IPS-11a (cell line): ENCODE results near the gene ALOX12.

Experiments used
- H3K4me3 ChIP-seq: one replicate; pipeline ENCODE4 v1.5.1; 2013; ENCODE audit warnings: low read depth, low read length, control low read depth

Gene ALOX12

DNA sequence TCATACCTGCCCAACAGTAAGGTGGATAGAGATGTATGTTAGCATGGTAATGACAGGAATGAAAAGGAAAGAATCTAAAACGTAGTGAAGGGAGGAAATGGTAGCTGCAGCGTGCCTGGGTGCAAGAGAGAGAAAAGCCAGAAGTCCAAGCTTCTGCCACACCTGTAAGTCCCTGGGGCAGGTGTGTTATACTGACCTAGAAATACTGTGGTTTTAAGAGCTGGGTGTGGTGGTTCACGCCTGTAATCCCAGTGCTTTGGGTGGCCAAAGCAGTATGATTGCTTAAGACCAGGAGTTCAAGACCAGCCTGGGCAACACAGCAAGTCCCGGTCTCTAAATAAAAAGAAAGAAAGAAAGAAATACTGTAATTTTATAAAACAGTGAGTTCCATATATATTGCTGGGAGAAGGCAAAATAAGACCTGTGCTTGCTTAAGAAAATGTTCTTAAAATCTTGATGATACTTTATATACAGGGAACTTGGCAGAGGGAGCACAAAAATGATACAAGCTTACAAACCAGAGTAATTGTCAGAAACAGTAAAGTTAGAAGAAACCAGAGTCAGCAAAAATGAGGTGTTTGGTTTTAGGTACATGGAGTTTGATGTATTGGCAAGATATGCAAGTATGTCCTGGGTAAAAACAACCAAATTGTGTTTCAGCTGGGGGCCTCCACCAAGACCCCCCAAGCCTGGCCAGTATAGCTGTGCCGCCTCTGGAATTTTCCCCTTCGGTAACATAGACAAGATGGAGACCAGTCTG lies 6.6 kb downstream of the ALOX12 start:
- no peak overlapping the region for H3K4me3 ChIP-seq

GRCh38 chr17:7003745-7004144 lies 7.9 kb downstream of the ALOX12 start:
- no peak overlapping the region for H3K4me3 ChIP-seq

- no peak overlapping the region for H3K4me3 ChIP-seq
Observed at GRCh38 chr17:7004398-7005253, 8.8 kb downstream of the ALOX12 start.

GRCh38 chr17:7005716-7006115 lies 9.9 kb downstream of the ALOX12 start:
- no peak overlapping the region for H3K4me3 ChIP-seq

- H3K4me3 ChIP-seq = no peak overlapping the region
Observed at GRCh38 chr17:7007143-7007542, 11.3 kb downstream of the ALOX12 start.

GRCh38 chr17:7010523-7010922 lies 14.7 kb downstream of the ALOX12 start:
- no peak overlapping the region for H3K4me3 ChIP-seq

GRCh38 chr17:7011415-7011814 lies 15.6 kb downstream of the ALOX12 start:
- peak overlapping the region; percentile 76 for H3K4me3 ChIP-seq

DNA sequence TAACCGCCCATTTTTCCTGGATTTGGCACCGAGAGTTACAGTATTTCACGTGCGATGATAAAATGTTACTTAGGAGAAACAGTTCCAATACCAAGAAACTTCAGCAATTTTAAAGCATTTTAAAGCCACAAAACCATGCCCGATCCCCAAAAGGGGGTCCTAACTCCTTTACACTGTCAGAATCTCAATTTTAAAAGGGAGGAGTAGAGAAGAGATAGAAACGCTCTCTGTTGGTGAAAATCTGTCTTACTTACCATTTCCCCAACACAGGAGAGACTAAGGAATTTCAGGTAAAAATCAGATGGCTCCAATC lies 16.0 kb downstream of the ALOX12 start:
- H3K4me3 ChIP-seq = peak overlapping the region; percentile 76

- peak overlapping the region; percentile 46 for H3K4me3 ChIP-seq
Observed at GRCh38 chr17:7014261-7014994, 18.6 kb downstream of the ALOX12 start.

- H3K4me3 ChIP-seq = peak overlapping the region; percentile 69
Observed at GRCh38 chr17:7014995-7015958, 19.4 kb downstream of the ALOX12 start.

- H3K4me3 ChIP-seq = no peak overlapping the region
Observed at GRCh38 chr17:7016418-7016817, 20.6 kb downstream of the ALOX12 start.

DNA sequence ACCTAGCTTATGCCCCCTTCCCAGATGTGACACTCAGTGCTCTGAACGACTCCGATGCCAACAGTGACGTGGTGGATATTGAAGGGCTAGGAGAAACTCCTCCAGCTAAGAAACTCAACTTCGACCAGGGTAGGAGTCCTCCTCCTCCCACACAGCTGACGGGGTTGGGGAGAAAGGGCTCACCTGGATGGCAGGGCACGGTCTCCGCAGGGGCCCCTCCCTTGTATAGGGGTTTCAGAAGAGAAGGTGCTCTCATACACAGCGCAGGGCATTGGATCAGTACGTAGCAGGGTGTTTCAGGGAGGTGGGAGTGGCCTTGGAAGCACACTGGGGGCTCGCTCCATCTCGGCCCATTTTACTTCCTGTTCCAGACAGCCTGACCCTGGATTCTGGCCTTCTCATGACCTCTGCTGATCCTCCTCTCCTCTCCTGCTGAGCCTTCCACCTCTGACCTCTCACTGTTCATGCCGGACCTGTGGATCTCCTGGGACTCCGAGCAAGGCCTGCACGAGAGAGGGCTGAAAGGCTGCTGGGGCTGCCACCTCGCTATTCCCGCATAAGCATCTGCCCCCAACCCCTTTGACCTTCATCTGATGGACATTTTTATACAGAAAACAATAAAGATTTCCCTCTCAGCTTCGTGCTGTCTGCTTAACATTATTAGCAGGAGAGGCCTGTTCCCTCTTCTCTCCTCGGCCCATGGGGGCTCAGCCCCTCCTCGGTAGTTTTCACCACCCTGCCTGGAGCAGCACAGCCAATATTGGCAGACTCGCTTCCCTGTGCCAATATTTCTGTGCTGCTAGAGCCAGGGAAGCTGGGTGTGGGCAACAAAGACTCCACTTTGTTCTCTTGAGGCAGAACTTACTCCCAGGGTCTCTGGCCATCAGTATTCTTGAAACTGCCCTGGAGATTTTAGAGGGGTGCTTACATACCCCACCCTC lies 21.3 kb downstream of the ALOX12 start:
- H3K4me3 ChIP-seq = no peak overlapping the region

GRCh38 chr17:7017827-7018200 lies 22.0 kb downstream of the ALOX12 start:
- no peak overlapping the region for H3K4me3 ChIP-seq

GRCh38 chr17:7018331-7018964 lies 22.6 kb downstream of the ALOX12 start:
- H3K4me3 ChIP-seq = no peak overlapping the region

DNA sequence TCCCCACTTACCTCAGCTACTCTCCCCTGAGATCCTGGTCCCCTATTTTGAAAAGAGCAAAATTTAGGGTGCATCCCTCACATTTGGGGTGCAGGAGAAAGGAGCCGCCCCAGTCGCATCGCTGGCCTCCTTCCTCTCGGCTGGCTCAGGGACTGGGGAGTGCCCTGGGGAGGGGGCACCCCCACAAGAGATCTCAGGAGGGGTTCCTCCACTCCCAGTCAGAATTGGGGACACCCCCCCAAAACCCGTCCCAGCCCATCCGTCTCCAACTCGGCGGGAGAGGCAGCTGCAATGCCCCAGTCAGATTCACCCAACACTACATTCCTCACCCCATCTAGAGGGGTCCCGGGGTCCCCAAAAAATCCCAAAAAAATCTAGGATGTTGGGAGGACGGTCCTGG lies 23.5 kb downstream of the ALOX12 start:
- H3K4me3 ChIP-seq = no peak overlapping the region

GRCh38 chr17:7019839-7020519 lies 24.1 kb downstream of the ALOX12 start:
- H3K4me3 ChIP-seq = peak overlapping the region; percentile 13

GRCh38 chr17:7020894-7021664 lies 25.2 kb downstream of the ALOX12 start:
- no peak overlapping the region for H3K4me3 ChIP-seq
